HG03520 (cell line): ENCODE measurements around the gene EPB41L4A.
"Not testable (repeated sequence)": the region's sequence is repeated elsewhere in the genome, so short reads cannot be mapped to it uniquely, and the experiment has no call there.

Experiments used
- ATAC-seq: cut with Tn5 transposase; IDR thresholded peaks from one replicate; pipeline ENCODE4 v1.9.1; 2021; ENCODE audit warnings: mild to moderate bottlenecking, moderate library complexity; ENCODE audit not compliant: unreplicated experiment

The EPB41L4A gene

DNA sequence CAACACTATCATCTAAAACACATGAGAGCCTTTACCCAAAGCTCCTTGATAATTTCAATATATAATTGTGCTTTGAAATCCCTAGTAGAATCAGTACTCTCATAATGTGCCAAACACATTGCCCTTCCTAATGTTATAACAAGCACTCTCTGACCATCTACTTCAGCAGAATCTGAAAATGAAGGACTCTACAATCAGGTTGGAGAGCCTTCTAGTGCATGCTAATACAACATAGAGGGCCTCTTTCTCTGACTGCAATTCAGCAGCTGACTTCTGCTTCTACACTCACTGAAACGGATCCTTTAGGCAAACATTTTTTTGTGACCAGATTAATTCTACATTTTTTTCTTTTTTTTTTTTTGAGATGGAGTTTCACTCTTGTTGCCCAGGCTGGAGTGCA lies 155.6 kb downstream of the EPB41L4A start:
- no peak for ATAC-seq

DNA sequence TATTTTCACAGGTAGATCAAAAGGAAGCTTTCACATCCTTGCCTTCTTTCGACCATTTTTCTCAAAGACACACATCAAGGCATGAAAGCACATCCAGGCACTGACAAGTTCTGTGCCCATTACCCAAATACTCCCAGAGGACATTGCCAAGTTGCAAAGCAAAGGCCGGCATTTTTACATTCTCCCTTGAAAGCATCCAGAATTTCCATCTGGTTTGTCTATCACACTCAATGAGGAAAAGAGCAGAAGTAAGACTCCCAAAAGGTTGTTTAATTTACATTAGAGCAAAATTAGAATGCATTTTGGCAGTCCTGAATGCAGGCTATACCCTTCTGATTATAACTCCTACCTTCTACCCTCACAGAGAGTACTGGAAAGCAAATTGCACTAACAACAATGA lies 160.5 kb downstream of the EPB41L4A start:
- ATAC-seq = no peak

DNA sequence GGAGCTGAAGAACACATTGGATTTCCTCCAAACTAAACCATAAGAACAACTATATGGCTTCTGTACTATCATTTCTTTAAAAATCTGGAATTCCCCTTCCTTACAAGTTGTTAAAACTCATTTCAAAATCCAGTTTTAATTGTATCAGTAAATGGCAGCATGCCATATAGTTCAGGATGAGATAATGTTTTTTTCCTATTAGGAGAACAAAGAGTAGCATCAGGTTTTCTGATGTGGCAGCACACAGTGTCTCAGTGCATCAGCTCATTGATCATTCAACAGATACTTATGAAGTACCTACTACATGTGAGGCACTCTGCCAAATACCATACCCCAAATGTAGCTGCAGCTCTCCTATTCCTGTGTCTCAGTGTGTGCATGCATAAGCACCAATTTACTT lies 161.1 kb downstream of the EPB41L4A start:
- no peak for ATAC-seq

DNA sequence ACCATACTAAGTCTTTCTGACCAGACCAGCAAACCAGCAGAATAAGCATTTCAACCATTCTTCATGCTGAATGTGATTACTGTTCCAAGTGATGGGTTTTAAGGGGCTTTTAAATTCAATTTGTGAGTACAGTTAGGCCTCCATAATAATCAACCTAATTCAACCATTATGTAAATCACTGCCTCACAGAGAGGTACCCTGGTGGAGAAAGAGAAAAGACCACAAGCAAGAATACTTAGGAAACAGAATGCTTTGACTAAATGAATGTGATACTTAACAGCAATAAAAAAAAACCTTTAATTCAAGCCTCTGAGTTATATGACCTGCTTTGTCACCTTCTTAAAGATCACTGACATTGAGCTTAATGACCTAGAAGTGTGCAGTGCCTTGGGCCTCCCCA lies 162.1 kb downstream of the EPB41L4A start:
- no peak for ATAC-seq

DNA sequence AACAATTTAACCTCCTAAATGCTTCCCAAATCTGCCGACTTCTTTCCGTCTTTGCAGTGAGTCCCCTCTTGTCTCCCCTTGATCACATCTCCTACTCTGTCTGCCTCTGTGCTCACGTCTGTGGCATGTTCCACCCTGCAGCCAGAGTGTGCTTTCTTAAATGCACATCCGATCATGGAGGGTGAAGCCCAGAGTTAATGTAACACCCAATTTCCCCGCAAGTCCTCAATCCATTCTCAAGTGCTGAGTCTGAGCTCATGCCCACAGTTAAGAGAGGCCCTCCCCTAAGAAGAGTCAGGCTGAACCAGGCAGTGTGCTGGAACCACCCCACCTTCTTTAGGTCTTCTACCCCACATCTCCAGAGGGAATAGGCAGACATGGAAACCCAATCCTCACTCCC lies 164.8 kb downstream of the EPB41L4A start:
- ATAC-seq = no peak

DNA sequence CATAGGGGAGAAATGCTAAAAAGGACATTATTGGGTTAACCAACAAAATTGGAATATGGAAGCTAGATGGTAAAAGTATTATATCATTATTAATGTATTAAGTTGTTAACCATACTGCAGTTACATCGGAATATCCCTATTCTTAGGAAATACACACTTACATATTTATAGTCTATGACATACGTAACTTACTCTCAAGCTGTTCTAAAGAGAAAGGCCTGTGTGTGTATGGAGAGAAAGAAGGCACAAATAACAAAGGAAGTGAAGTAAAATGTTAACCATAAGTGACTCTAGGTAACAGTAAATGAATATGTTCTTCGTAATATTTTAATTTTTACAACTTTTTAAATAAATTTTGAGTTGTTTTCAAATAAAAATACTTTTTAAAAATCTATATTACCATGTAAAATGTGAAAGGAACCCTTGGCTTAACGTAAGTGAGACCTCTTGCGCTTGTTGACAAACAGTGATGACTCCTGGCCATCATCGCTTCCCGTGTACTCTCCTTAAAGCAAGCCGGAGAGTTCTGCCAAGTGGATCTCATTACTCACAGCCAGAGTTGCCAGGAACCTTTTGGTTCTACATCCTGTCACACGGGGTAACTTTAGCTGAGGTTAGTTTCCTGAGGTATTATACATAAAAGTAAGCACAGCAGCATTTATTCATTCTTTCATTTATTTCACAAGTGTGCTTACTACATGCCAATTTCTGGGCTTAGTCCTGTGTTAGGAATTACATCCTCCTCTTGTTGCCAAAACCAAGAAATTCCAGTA lies 165.4 kb downstream of the EPB41L4A start:
- ATAC-seq = no peak

DNA sequence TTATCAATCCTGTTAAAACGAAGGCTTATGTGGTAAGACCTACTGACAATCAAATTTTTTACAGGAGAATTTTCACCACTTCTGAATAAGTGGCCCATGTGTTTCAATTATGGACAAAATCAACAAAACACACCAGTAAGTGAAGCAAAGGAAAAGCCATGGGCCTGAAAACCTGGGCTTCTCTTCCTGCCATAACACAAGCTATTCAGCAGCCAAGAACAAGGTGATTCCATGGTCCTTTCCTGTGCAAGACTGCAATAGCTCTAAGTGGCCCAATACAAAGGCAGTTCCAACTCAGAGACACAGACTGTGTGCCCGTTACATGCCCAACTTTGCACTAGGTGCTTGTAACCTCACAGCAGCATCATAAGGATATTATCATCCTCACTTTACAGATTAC lies 168.5 kb downstream of the EPB41L4A start:
- ATAC-seq = no peak

- ATAC-seq = no peak
These were observed 170.5 kb downstream of the EPB41L4A start for GRCh38 chr5:112248623-112249022.

GRCh38 chr5:112247960-112248359 lies 171.1 kb downstream of the EPB41L4A start:
- ATAC-seq = no peak

DNA sequence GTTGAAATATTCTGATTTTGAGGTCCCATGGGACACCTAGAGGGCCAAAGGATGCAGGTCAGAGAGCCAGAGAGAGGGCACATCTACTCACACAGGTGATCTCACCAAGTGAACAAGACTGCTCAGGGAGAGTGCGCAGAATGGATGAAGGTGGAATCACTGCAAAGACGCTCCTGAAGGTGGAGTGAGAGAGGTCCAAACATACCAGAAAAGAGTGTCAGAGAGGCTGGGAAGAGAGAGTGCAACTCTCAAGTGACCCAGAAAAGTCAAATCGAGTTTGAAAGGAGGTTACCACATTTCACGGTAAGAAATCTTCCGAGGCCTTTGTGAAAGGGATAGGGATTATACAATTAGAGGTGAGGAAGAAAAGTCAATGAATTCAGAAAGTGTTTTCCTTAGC lies 173.4 kb downstream of the EPB41L4A start:
- ATAC-seq = no peak

DNA sequence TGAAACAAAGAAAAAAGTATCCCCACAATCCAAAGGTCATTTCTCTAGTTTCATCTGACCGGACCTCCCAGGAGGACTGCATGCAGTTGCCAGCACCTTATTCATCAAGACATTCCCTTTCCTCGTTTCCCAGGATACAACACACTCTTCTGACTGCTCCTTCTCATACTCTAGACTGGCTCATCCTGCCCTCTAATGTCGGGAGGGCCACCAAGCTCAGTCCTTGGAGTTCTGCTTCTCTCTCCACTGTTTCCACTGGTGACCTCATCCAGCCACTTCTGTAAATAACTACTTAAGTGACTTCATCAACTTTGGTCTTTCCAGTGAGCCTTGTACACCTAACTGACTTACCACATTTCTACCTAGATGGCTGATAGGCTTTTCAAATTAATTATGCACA lies 179.1 kb downstream of the EPB41L4A start:
- no peak for ATAC-seq

- ATAC-seq = no peak
These were observed 180.6 kb downstream of the EPB41L4A start for GRCh38 chr5:112238473-112238872.

- ATAC-seq = no peak
These were observed 181.6 kb downstream of the EPB41L4A start for GRCh38 chr5:112237456-112237855.

GRCh38 chr5:112234000-112234399 lies 185.1 kb downstream of the EPB41L4A start:
- no peak for ATAC-seq

DNA sequence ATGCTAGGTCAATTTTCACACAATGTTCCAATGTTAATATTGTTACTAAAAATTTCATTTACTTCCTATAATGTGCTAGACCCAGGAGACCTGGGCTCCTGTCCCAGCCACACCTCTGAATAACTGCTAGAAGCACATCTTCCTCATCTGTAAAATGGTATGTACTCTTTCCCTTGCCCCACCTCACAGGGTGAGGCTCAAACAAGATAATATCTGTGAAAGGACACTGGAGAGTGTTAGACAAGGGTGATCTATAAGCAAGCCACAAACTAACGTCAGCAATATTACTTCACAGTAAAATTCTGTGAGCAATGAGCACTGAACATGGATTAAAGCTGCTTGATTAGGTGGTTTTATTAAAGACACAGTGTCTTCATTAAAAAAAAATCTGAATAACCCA lies 186.4 kb downstream of the EPB41L4A start:
- ATAC-seq = no peak

- no peak for ATAC-seq
These were observed 188.5 kb downstream of the EPB41L4A start for GRCh38 chr5:112230606-112231005.

DNA sequence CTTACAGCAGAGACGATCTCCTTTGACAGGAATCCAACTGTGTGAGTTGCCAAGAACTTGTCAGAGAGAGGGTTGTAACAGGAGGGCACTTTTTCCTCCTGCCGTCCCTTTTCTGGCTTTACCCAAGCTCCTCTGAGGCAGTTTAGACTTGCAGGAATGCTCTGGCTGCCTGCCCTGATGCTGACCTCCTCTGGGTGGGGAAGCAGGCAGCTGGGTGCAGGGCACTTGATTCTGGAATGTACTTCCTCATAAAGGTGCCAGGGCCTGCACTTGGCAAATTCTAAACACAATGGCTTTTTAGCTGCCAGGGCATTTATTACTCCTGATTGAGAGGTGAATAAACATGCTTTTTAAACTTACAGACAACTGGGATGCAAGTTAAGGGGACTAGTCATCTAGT lies 190.4 kb downstream of the EPB41L4A start:
- no peak for ATAC-seq

DNA sequence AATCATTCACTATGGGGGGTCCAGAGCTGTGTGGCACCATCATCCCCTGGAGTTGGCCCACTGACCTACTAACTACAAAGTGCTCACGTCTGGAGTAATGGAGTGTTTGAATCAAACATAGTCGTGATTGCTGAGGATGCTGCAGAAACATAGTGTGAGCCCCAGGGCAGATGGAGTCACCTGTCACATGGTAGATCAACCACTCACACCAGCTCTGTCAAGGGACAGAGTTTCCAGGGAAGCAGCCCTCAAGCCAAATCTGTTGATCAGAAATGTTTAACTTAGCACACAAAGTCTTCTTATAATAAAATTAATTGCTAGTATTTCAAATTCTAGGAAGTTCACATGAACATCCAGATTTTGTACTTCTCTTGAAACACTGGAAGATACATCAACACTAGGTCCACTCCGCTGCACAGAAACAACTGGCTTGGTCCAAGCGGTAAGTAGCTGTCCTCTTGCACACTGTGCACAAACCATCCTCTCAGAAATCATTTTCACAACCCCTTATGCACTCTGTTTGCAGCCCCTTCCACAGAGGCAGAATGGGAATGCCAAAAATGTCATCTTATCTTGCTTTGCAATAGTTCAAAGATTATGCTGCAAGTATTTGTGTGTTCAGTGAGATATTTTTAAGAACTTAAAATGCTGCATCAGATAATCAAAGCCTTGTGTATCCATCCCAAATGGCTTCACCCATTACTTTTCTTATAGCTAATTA lies 191.0 kb downstream of the EPB41L4A start:
- no peak for ATAC-seq

- no peak for ATAC-seq
These were observed 192.9 kb downstream of the EPB41L4A start for GRCh38 chr5:112226215-112226614.

GRCh38 chr5:112222997-112223396 lies 196.1 kb downstream of the EPB41L4A start:
- not testable (repeated sequence) for ATAC-seq

DNA sequence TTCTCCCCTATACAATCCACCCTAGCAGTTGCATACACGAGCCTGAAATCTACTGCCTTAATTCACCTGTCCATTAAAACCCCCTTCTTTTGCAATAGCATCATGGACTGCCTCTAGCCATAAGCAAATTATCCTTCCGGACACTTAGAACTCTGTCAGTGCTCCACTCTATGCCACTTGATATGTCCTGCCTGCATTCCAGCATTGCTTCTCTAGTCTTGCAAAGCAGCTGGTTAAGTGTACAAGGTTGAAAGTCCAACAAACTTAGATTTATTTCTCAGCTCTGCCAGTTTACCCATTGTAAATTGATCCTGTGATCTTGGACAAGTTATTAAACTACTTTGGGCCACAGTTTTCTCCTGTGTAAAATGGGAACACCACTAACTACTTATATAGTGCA lies 197.9 kb downstream of the EPB41L4A start:
- ATAC-seq = no peak

GRCh38 chr5:112219000-112219399 lies 200.1 kb downstream of the EPB41L4A start:
- no peak for ATAC-seq
